Neural progenitor cell (in vitro differentiated cells): Measurements from ENCODE around the gene EFCAB8.

Source experiments
- EZH2 ChIP-seq: fragments of 200-600 bp; sonication (generic); IDR thresholded peaks from 2 replicates; pipeline ENCODE4 v1.6.1; 2017; ENCODE audit warnings: antibody characterized with exemption, mild to moderate bottlenecking, moderate library complexity
- EZH2phosphoT487 ChIP-seq: fragments of 200-600 bp; sonication (generic); IDR thresholded peaks from 2 replicates; pipeline ENCODE4 v1.6.1; 2017; ENCODE audit warnings: antibody characterized with exemption
- TF ChIP-seq, protein P1 (sequence below): fragments of 200-600 bp; sonication (generic); IDR thresholded peaks from 2 replicates; pipeline ENCODE4 v1.5.1; 2017; ENCODE audit warnings: antibody characterized with exemption, mild to moderate bottlenecking

GRCh38 chr20:32962053-32962452 lies 103.3 kb downstream of the EFCAB8 start:
- TF ChIP-seq, protein P1, sequence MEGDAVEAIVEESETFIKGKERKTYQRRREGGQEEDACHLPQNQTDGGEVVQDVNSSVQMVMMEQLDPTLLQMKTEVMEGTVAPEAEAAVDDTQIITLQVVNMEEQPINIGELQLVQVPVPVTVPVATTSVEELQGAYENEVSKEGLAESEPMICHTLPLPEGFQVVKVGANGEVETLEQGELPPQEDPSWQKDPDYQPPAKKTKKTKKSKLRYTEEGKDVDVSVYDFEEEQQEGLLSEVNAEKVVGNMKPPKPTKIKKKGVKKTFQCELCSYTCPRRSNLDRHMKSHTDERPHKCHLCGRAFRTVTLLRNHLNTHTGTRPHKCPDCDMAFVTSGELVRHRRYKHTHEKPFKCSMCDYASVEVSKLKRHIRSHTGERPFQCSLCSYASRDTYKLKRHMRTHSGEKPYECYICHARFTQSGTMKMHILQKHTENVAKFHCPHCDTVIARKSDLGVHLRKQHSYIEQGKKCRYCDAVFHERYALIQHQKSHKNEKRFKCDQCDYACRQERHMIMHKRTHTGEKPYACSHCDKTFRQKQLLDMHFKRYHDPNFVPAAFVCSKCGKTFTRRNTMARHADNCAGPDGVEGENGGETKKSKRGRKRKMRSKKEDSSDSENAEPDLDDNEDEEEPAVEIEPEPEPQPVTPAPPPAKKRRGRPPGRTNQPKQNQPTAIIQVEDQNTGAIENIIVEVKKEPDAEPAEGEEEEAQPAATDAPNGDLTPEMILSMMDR = no peak
- no peak for TF ChIP-seq EZH2
- TF ChIP-seq EZH2phosphoT487 = no peak
